ENCODE measurements around the gene MGST2. TPM values are rescaled to one million over a fixed set of nuclear protein-coding genes. Genes with fewer than 3 reads are reported as not detected.

MGST2 gene
- total RNA-seq, 1 experiment from 2014 or later: 14.9 TPM

- ChIA-PET CTCF (interaction anchor here (1.1 to 1.8 kb wide), 3 partner anchors 30 to 72 kb away, joined by 3 to 5 read pairs (median 3); no protein-coding TSS in a partner anchor), POLR2A (interaction anchor here (0.7 kb wide), 2 partner anchors 62 to 156 kb away, joined by 8 to 10 read pairs; no protein-coding TSS in a partner anchor)
- Mint-ChIP-seq H3K9me3 (no peaks in the 10 kb centered on the region), H3K4me3 (no peak overlapping the region), H3K36me3 (no peaks in the 10 kb centered on the region), H3K4me1 (peaks cover 6% of the 10 kb centered on the region), H3K27ac (no peak overlapping the region), H3K27me3 (ENCODE audit: low read depth) (peaks cover 6% of the 10 kb centered on the region)
- TF ChIP-seq GRHL2 (CRISPR knock-in tag; IDR thresholded peaks at IDR 0.05; ENCODE audit: insufficient replicate concordance, severe bottlenecking) (no peak), SMAD4 (CRISPR knock-in tag; IDR thresholded peaks at IDR 0.05) (no peak), RORB (CRISPR knock-in tag; IDR thresholded peaks at IDR 0.05) (no peak), ZNF532 (CRISPR knock-in tag; IDR thresholded peaks at IDR 0.05; ENCODE audit: borderline replicate concordance) (no peak), TEAD1 (CRISPR knock-in tag; IDR thresholded peaks at IDR 0.05) (no peak), ZBTB21 (CRISPR knock-in tag; IDR thresholded peaks at IDR 0.05; ENCODE audit: borderline replicate concordance) (no peak), NFYB (CRISPR knock-in tag; conservative IDR thresholded peaks at IDR 0.05; ENCODE audit: low read depth) (no peak), ATF3 (CRISPR knock-in tag; conservative IDR thresholded peaks at IDR 0.05) (no peak), ARID4B (CRISPR knock-in tag; IDR thresholded peaks at IDR 0.05; ENCODE audit: borderline replicate concordance) (no peak), ZNF138 (CRISPR knock-in tag; conservative IDR thresholded peaks at IDR 0.05) (no peak), IRF2 (CRISPR knock-in tag; IDR thresholded peaks at IDR 0.05; ENCODE audit: borderline replicate concordance, low read depth) (no peak), NFE2L1 (CRISPR knock-in tag; IDR thresholded peaks at IDR 0.05) (no peak)
- ATAC-seq (no peak), DNase-seq (ENCODE audit: low spot score) (no peak)
These were observed 63.2 kb downstream of the MGST2 start for GRCh38 chr4:139728840-139729239.

- H3K36me3 Mint-ChIP-seq: no peaks in the 10 kb centered on the region
- CTCF ChIA-PET: interaction anchor here (0.9 to 1.6 kb wide), 3 partner anchors 34 to 76 kb away, joined by 3 to 4 read pairs (median 4); no protein-coding TSS in a partner anchor
- POLR2A ChIA-PET: no interaction called here
- no peak overlapping the region for H3K4me3 Mint-ChIP-seq
- H3K9me3 Mint-ChIP-seq: no peaks in the 10 kb centered on the region
- H3K27me3 Mint-ChIP-seq (ENCODE audit: low read depth): peaks cover 39% of the 10 kb centered on the region
- TF ChIP-seq SMAD4 (CRISPR knock-in tag; IDR thresholded peaks at IDR 0.05) (no peak), JUN (CRISPR knock-in tag; IDR thresholded peaks at IDR 0.05) (no peak), OVOL2 (CRISPR knock-in tag; IDR thresholded peaks at IDR 0.05; ENCODE audit: borderline replicate concordance) (no peak), EMX1 (CRISPR knock-in tag; IDR thresholded peaks at IDR 0.05) (no peak), ZNF423 (CRISPR knock-in tag; IDR thresholded peaks at IDR 0.05) (no peak), ZSCAN18 (CRISPR knock-in tag; IDR thresholded peaks at IDR 0.05) (no peak), TEAD4 (CRISPR knock-in tag; IDR thresholded peaks at IDR 0.05) (no peak), ARID4B (CRISPR knock-in tag; IDR thresholded peaks at IDR 0.05; ENCODE audit: borderline replicate concordance) (no peak), MXD4 (CRISPR knock-in tag; IDR thresholded peaks at IDR 0.05; ENCODE audit: borderline replicate concordance) (no peak)
- no peak overlapping the region for H3K27ac Mint-ChIP-seq
- H3K4me1 Mint-ChIP-seq: peaks cover 31% of the 10 kb centered on the region
- DNase-seq (ENCODE audit: low spot score) (no peak), ATAC-seq (no peak)
These were observed 67.5 kb downstream of the MGST2 start for GRCh38 chr4:139732991-139733570.
